GM12878 (cell line): ENCODE data around the gene PATZ1. TPM values are rescaled to one million over a fixed set of nuclear protein-coding genes. Genes with fewer than 3 reads are reported as not detected.

Experiments used
- CTCF ChIP-seq, 3 experiments: IDR thresholded peaks in 2 of 3; conservative IDR thresholded peaks in 1 of 3; 2 replicates each; pipeline ENCODE4 v1.5.1; 2011; ENCODE audit warnings: low read depth in 3 of 3, low read length in 3 of 3, mild to moderate bottlenecking in 3 of 3, control low read depth in 2 of 3, moderate library complexity in 2 of 3, inconsistent platforms in 1 of 3, mixed read lengths in 1 of 3; ENCODE audit not compliant: control insufficient read depth in 2 of 3, insufficient read depth in 1 of 3; ENCODE audit errors: extremely low read depth in 1 of 3
- ESRRA ChIP-seq: IDR thresholded peaks from 2 replicates; pipeline ENCODE4 v1.6.1; 2012; ENCODE audit warnings: mild to moderate bottlenecking, low read length, improper control_type of control experiment
- HSF1 ChIP-seq: fragments of 150-350 bp; IDR thresholded peaks from 2 replicates; pipeline ENCODE4 v1.6.1; 2014; ENCODE audit warnings: mild to moderate bottlenecking, low read depth, low read length
- MTA3 ChIP-seq: IDR thresholded peaks from 2 replicates; pipeline ENCODE4 v1.6.1; 2012; ENCODE audit warnings: low read length, inconsistent platforms, borderline replicate concordance
- polyA plus RNA-seq, 11 experiments: library from polyadenylated mRNA; depleted of rRNA in 4 of 11; unstranded in 6 of 11; stranded (reverse) in 5 of 11; fragments of >200 nt; fragmentation: Nextera tagmentation in 4 of 11; fragmentation: Illumina TruSeq in 1 of 11; extraction: Ambion mirVana in 4 of 11; extraction: Trizol in 1 of 11; gene quantifications; 1 replicate in 1 of 11; 2 replicates in 10 of 11; pipeline versions ENCODE4 v1.2.1 to v1.2.3, GENCODE V29; 2011 to 2016; ENCODE audit warnings: inconsistent platforms in 2 of 11, missing spikeins in 2 of 11, low read depth in 1 of 11
- total RNA-seq, 4 experiments: library from RNA; depleted of rRNA in 3 of 4; stranded (reverse); fragments of >200 nt in 3 of 4; fragmentation: Illumina TruSeq in 1 of 4; extraction: Trizol in 1 of 4; gene quantifications; 2 replicates each; pipeline versions ENCODE4 v1.2.1 to v1.2.3, GENCODE V29; 2013 to 2021
- TF ChIP-seq, protein P1 (sequence below): fragments of 450-650 bp; formaldehyde crosslinking; IDR thresholded peaks from 2 replicates; pipeline ENCODE4 v1.4.0; 2020; ENCODE audit warnings: mild to moderate bottlenecking, moderate library complexity

Gene PATZ1
- total and polyA plus RNA-seq, 10 of the 15 experiments (the other 5 are each of a cell fraction or from before 2014, with no cell fraction given), result 3.6 to 32.7 (median 13.9) TPM

- TF ChIP-seq, protein P1, sequence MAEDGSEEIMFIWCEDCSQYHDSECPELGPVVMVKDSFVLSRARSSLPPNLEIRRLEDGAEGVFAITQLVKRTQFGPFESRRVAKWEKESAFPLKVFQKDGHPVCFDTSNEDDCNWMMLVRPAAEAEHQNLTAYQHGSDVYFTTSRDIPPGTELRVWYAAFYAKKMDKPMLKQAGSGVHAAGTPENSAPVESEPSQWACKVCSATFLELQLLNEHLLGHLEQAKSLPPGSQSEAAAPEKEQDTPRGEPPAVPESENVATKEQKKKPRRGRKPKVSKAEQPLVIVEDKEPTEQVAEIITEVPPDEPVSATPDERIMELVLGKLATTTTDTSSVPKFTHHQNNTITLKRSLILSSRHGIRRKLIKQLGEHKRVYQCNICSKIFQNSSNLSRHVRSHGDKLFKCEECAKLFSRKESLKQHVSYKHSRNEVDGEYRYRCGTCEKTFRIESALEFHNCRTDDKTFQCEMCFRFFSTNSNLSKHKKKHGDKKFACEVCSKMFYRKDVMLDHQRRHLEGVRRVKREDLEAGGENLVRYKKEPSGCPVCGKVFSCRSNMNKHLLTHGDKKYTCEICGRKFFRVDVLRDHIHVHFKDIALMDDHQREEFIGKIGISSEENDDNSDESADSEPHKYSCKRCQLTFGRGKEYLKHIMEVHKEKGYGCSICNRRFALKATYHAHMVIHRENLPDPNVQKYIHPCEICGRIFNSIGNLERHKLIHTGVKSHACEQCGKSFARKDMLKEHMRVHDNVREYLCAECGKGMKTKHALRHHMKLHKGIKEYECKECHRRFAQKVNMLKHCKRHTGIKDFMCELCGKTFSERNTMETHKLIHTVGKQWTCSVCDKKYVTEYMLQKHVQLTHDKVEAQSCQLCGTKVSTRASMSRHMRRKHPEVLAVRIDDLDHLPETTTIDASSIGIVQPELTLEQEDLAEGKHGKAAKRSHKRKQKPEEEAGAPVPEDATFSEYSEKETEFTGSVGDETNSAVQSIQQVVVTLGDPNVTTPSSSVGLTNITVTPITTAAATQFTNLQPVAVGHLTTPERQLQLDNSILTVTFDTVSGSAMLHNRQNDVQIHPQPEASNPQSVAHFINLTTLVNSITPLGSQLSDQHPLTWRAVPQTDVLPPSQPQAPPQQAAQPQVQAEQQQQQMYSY (CRISPR knock-in tag), result no peak
- TF ChIP-seq CTCF (IDR thresholded peaks at IDR 0.05 in 2 of 3, conservative IDR thresholded peaks at IDR 0.05 in 1 of 3; ENCODE audit: control insufficient read depth in 2 of 3, extremely low read depth in 1 of 3, insufficient read depth in 1 of 3, low read depth in 3 of 3, low read length in 3 of 3) (no peak), HSF1 (no peak), ESRRA (no peak), MTA3 (no peak)
Observed at GRCh38 chr22:31326877-31327276, 19.3 kb downstream of the PATZ1 start (continued).
